Stimulated activated CD8-positive, alpha-beta memory T cell treated with anti-CD3 and anti-CD28 coated beads, Interleukin-7, amount 100 ng/mL, for 24 hours (primary cell): ENCODE measurements around the gene C1QL1.
A peak's percentile ranks its signal among the peaks of the same experiment; 100 is the strongest.
"Not testable (repeated sequence)": the region's sequence is repeated elsewhere in the genome, so short reads cannot be mapped to it uniquely, and the experiment has no call there.

ENCODE experiments used
- DNase-seq: peaks from one replicate; pipeline ENCODE4 v3.0.0-alpha.2; 2020; ENCODE audit warnings: low read depth

The C1QL1 gene

DNA sequence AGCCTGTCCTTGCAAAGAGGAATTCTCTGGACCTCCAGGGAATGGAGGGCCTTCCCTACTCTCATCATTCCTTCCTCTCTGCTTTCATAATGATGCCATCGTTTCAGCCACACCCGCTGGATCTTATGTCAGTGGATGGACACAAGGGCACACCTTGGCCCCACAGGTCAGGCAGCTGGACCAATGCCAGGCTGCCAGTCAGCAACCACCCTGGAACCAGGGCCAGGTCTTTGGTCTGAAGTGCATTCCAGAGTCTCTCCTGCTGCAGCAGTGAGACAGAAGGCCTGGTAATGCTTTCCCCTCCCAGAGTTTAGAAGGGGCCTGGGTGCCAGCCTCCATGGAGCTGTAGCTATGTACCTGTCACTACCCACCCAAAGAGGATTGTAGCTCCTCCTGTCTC is 7.4 kb downstream of the C1QL1 start:
- no peak for DNase-seq

DNA sequence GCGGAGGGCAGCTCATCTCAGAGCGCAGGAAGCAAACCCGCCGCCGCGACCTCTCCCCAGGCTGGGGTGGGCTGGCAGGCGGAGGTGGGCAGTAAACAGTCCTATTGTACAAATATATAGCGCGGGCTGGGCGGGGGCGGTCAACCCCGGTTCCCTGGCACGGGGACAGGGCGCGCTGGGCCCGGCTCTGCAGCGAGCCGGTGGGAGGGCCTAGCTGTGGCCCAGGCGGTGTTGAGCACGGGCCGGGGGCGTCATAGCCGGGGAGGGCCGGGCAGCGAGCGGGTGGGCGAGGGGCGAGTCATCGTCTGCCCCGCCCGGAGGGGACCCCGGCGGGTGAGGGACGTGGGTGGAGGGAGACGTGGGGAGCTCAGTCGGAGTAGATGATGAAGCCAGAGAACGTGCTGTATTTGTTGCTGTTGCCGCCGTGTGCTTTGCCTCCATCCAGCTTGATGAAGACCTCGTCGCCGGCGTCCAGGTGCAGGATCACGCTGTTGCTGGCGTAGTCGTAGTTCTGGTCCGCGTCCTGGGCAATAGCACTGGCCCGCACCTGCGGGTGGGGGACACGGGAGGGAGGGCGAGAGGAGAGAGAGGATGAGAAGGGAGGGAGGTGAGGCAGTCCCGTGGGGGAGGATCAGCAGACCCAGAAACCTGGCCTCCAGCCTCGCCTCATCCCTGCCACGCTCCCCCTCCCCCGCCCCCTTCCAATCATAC is 8.1 kb downstream of the C1QL1 start:
- DNase-seq = no peak

DNA sequence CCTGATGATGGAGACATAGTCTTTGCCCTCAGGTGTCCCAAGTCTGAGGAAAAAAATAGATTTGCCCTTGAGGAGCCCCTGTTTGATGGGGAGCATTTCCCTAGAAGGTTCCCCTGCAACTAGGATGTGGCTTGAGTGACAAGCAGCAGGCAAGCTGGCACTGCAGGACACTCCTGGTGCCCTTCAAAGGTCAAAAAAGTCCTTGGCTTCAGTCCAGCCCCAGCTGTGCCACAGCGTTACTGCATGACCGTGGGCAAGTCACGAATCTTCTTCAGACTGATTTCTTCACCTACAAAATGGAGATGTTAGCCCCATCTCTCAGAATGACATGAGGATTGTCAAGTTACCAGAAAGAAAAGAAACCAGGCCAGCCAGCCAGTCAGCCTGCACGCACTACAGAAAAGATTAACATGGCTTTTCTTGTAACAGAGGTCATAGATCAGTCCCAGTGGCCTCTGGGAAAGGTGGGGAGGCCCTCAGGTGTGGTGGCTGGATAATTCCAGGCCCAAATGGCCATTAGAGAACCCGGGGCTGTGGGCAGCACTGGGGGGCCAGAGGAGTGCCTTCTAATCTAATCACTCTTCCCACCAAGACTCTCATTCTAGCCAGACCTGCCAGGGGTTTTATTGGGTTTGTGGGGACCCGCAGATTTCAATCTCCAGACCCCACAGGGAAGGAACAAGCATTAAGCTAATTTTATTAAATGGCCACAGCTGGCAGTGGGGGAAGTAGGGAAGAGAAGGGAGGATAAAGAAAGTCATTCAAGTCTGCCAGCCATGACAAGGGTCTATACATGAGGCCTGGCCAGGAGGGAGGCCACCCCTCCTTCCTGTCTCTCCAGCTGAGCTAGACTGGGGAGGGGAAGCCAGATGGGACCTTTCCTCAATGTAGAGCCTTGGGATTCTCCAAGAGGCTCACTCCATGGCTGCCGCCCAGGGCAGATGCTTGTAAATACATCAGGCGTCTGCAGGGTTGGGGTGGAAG is 10.8 kb downstream of the C1QL1 start:
- no peak for DNase-seq

GRCh38 chr17:44955674-44956425 is 12.3 kb downstream of the C1QL1 start:
- DNase-seq = no peak

GRCh38 chr17:44952946-44953475 is 15.1 kb downstream of the C1QL1 start:
- no peak for DNase-seq

DNA sequence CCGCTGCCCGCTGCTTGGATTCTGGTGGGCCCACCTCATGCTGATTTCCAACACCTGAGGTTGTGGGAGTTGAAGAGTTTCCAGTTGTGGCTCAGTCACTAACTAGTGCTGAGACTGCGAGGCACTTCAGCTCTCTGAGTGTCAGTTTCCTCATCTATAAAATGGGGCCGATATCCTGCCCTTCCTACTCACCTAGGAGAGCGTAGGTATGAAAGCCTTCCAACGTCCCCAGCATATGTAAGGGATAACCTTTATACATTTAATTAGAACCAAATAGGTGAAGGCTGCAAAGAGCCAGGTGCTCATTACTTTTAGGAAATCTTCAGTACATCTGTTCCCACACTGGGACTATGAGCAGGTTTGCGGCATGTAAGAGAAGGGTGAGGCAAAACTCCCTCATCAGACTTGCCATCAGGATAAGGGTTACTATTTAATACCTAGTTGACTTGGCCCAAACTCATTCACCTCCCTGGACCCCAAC is 19.7 kb downstream of the C1QL1 start:
- no peak for DNase-seq

DNA sequence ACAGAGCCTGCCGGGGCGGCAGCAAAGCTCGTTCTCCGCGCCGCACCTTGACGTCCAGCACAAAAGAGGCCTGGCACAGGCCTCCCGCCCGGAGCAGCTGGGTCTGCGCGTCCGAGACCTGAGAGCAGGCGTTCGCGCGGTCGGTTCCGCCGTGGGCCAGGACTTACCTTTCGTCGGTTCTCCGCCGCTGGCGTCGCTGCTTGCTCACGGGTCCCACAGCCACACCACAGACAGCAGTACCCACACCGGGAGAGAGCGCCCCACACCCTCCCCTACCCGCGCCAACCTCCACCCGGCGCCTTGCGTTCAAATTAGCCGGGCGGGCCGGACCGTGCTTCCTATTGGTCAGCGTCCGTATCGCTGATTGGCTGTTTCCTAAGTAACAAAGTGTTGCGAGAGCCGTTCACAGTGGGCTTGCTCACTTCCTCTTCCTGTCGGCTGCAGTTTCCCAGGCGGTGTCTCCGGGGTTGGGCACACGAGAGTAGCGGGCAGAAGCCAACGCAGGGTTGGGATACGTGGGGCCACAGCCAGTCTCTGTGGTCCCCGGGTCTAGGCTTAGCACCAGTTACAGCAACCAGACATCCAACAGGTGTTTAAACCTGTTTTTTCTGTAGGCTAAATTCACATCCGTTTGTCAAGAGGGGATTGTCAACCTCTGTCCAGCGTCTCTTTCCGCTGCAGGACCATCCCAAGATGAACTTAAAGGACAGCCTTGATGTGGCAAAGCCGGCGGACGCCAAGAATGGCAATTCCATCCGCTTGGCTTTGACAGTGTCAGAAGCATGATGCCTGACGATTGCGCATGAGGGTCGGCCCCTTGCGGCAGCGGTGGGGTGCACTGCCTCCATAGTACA is 20.4 kb downstream of the C1QL1 start, which contains the start of gene KIF18B:
TSS of gene KIF18B (minus strand) at position 313 of the 854 bp plus-strand sequence. CDS start 11,429 bp downstream, outside the sequence.
- peak; percentile 78 for DNase-seq

DNA sequence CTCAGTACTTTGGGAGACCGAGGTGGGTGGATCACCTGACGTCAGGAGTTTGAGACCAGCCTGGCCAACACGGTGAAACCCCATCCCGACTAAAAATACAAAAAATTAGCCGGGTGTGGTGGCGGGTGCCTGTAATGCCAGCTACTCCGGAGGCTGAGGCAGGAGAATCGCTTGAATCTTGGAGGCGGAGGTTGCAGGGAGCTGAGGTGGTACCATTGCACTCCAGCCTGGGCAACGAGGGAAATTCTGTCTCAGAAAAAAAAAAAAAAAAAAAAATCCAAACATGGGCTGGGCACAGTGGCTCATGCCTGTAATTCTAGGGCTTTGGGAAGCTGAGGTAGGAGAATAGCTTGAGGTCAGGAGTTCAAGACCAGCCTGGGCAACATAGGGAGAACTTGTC is 22.5 kb downstream of the C1QL1 start:
- DNase-seq = not testable (repeated sequence)

DNA sequence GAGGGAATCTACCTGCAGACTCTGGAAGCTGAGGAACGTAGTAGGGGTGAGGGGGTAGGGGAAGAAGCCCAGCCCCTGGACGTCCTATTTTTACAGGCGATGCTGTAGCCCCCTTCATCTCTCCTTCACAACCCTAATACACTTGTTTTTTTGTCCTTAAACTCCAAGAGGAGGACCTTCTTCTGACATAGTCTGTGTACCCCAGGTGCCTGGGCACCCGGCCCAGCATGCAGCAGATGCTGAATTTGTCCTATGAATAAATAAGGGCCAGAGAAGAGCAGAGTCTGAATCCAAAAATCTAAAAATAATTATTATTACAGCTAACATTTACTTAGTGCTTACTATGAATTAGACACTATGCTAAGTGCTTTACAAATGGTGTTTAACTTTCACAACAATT is 25.6 kb downstream of the C1QL1 start:
- no peak for DNase-seq

GRCh38 chr17:44941712-44942331 is 26.3 kb downstream of the C1QL1 start:
- DNase-seq = no peak

- DNase-seq = no peak
Observed at GRCh38 chr17:44940768-44941167, 27.3 kb downstream of the C1QL1 start.

DNA sequence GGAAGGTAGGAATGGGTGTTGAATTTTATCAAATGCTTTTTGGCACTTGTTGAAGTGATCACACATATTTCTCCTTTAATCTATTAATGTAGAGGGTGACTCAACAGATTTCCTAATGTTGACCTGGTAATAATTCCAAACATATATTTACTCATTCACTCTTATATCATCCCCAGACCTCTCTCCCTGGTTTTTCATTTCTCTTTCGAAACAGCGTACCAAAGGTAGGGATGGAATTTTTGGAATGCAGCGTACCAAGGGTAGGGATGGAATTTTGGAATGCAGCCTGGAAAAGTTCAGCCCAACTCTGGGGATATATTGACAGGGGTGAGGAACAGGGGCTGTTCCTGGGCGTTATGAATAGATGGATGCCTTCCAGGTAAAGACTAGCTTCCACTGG is 27.8 kb downstream of the C1QL1 start:
- no peak for DNase-seq

GRCh38 chr17:44935116-44935515 is 33.0 kb downstream of the C1QL1 start:
- DNase-seq = no peak

GRCh38 chr17:44934745-44935105 is 33.4 kb downstream of the C1QL1 start:
- no peak for DNase-seq

GRCh38 chr17:44933824-44934744 is 34.0 kb downstream of the C1QL1 start:
- no peak for DNase-seq

GRCh38 chr17:44932787-44933097 is 35.4 kb downstream of the C1QL1 start:
- DNase-seq = no peak

GRCh38 chr17:44932096-44932786 is 35.9 kb downstream of the C1QL1 start:
- DNase-seq = no peak

GRCh38 chr17:44931376-44931775 is 36.7 kb downstream of the C1QL1 start:
- no peak for DNase-seq

- no peak for DNase-seq
Observed at GRCh38 chr17:44930667-44931066, 37.4 kb downstream of the C1QL1 start.
